Activated T-helper 17 cell treated with anti-CD3 and anti-CD28 coated beads, Interleukin-2, amount 50 U/mL, for 72 hours (primary cell): ENCODE data around the gene SLC1A2. TPM values are rescaled to one million over a fixed set of nuclear protein-coding genes. Genes with fewer than 3 reads are reported as not detected.

ENCODE experiments used
- ATAC-seq: fragments of 150-1000 bp; cut with Tn5 transposase; replicated peaks from 2 replicates; pipeline ENCODE4 v1.10.0; 2021; ENCODE audit warnings: mild to moderate bottlenecking, moderate library complexity
- H3K27ac Mint-ChIP-seq: one replicate; pipeline ENCODE4 v1.8.0; 2022; ENCODE audit warnings: mixed read lengths
- H3K27me3 Mint-ChIP-seq: one replicate; pipeline ENCODE4 v1.8.0; 2022; ENCODE audit warnings: mixed read lengths
- H3K36me3 Mint-ChIP-seq: one replicate; pipeline ENCODE4 v1.8.0; 2022; ENCODE audit warnings: low read depth, mild to moderate bottlenecking, mixed read lengths
- H3K4me1 Mint-ChIP-seq: one replicate; pipeline ENCODE4 v1.8.0; 2022; ENCODE audit warnings: mixed read lengths
- H3K4me3 Mint-ChIP-seq: one replicate; pipeline ENCODE4 v1.8.0; 2022; ENCODE audit warnings: mild to moderate bottlenecking, mixed read lengths
- H3K9me3 Mint-ChIP-seq: one replicate; pipeline ENCODE4 v1.8.0; 2022; ENCODE audit warnings: mixed read lengths
- total RNA-seq, 2 donors: library from RNA; stranded (reverse); gene quantifications; one replicate each; pipeline ENCODE4 v1.2.3, GENCODE V29; 2022

The SLC1A2 gene
- total RNA-seq, 2 donors from 2014 or later: not detected

DNA sequence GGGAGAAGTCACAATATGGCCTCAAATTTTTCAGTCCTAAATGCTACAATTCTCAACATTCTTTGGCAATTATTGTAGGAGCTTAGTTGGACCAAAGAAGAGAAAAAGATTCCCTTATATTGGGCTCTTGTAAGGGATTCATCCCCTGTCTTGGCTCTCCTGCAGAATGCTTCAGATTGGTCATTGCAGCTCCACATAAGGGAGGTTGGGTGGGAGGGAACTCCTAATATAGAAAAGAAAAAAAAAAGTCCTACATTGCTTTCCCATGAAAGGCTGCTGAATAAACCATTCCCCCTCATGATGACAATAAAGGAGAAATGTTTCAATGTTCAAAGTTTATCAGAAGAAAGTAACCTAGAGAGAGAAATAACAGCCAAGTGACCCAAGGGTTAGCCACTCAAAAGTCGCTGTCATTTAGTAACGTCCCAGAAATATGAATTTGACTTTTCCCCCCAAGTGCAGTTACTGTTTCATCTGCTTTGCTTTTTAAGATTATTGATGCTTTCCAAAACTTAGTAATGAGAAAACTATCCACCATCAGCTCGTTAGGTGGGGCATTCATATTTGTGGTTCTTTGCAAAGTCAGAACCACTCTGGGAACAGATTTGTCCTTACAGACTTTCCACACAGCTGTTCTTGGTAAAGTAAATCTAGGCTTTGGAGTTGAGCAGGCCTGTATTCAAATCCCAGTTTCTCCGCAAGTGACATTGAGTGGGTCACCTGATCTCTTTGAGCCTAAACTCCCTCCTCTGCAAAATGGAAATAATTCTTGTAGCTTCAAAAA is 5.0 kb upstream of the SLC1A2 start:
- H3K36me3 Mint-ChIP-seq: no peaks in the 10 kb centered on the region
- H3K9me3 Mint-ChIP-seq: no peaks in the 10 kb centered on the region
- no peaks in the 10 kb centered on the region for H3K4me1 Mint-ChIP-seq
- no peak for ATAC-seq
- no peak overlapping the region for H3K27ac Mint-ChIP-seq
- H3K4me3 Mint-ChIP-seq: no peak overlapping the region
- H3K27me3 Mint-ChIP-seq: peaks cover 73% of the 10 kb centered on the region

DNA sequence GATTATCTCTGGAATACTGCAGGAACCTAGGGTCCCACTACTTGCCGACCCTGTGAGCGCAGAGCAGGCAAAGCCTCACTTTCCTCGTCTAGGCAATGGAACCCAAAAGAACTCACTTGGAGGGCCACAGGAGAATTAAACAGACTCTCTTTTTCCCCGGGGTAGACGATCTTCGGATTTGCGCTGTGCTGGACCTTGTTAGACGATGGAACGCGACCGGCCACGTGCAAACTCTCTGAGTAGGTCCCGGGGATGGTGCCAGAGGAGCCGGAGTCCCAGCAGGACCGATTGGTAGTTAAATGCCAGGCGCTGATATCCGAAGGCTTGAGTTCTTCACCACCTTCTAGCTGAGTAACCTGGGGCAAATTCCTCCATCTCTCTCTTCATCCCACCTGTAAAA is 1.0 kb upstream of the SLC1A2 start:
- no peaks in the 10 kb centered on the region for H3K9me3 Mint-ChIP-seq
- peaks cover 71% of the 10 kb centered on the region for H3K27me3 Mint-ChIP-seq
- H3K4me1 Mint-ChIP-seq: peaks cover 5% of the 10 kb centered on the region
- H3K27ac Mint-ChIP-seq: no peak overlapping the region
- H3K4me3 Mint-ChIP-seq: peak overlapping the region; percentile 37
- ATAC-seq: no peak
- H3K36me3 Mint-ChIP-seq: no peaks in the 10 kb centered on the region

DNA sequence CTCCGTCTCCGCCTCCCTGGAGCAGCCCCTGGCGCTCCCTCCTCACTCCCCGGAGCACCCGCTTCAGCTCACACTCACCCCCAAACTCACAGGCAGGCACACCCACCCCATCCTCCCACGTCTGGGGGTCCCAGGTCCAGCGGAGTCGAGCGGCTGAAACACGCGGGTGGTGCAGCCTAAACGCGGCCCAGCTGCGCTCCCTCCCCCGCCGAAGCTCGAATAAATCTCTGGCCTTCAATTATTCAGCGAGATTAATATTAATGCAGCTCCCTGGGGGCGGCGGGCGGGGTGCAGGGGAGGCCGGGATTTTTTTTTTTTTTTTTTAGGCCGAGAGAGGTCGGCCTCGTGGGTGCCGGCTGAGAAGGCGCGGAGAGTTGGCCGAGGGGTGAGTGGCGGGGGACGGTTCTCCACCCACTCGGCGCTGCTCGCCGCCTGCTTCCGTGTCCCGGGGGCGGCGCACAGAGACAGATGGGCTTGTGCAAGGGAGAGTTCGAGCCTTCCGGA is 524 bp upstream of the SLC1A2 start:
- ATAC-seq: no peak
- Mint-ChIP-seq H3K36me3 (no peaks in the 10 kb centered on the region), H3K9me3 (no peaks in the 10 kb centered on the region), H3K4me3 (peak overlapping the region; percentile 37), H3K27me3 (peaks cover 72% of the 10 kb centered on the region), H3K4me1 (peaks cover 5% of the 10 kb centered on the region), H3K27ac (no peak overlapping the region)

DNA sequence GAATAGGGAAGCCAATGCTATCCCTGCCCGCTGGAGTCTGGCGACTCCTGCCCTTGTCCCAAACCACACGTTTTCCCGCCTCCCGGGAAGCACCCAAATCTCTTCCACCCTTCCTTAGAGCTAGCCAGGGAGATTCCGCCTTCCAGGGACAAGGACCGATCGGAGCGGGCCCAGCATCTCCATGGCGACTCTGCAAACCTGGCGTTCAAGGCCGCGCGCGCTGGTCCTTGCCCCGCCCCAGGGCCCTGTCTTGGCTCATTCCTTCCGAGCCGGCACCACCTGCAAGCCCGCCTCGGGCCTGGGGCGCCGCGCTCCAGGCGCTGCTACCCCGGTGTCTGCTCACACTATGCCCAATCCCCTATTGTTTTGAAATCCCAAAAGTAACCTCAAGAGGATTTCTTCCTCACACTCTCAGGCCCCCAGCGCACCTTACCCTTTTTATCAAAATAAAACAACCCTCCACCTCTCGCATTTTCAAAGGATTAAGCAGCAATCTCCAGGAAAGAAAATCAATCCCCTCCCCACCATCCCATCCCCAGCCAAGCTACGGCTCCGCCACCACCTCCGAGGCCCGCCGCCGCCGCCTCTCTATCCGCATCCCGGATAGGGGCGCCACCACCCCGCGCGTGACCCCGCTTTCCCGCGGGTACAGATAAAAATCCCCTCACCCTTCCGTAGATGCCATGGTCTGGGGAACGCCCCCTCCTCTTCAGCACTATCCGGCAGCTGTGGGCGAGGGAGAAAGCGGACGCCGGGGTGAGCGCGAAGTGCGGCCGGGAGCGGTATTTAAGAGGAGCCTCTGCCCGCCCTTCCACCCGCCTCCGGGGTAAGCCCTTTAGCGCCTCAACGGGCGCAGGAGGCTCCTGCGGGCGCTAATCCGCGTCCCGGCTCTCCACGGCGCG is 825 bp downstream of the SLC1A2 start:
- Mint-ChIP-seq H3K4me1 (peaks cover 5% of the 10 kb centered on the region), H3K27ac (no peak overlapping the region)
- no peak for ATAC-seq

DNA sequence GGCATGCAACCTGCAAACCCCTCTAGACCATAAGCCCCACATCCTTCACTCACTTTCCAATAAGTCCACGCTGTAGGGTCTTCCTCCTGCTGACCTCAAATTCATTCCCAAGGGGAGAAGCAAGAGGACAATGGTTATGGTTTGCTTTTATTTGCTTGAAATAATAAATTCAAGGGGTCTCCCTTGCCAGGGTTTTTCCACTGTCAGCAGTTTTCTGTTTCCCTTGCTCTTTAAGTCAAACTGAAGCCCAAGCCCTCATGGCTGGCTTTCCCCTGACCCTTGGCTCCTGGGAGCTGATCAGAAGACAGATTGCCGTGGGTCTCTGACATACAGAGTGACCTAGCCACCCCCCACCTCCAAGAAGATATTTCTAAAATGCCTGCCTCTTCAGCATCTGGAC is 3.9 kb downstream of the SLC1A2 start:
- H3K9me3 Mint-ChIP-seq: no peaks in the 10 kb centered on the region
- peaks cover 5% of the 10 kb centered on the region for H3K4me1 Mint-ChIP-seq
- ATAC-seq: no peak

More for the DNA sequence above, 825 bp downstream of the SLC1A2 start:
- Mint-ChIP-seq H3K27me3 (peaks cover 79% of the 10 kb centered on the region), H3K36me3 (no peaks in the 10 kb centered on the region), H3K9me3 (no peaks in the 10 kb centered on the region), H3K4me3 (peak overlapping the region; percentile 65)

DNA sequence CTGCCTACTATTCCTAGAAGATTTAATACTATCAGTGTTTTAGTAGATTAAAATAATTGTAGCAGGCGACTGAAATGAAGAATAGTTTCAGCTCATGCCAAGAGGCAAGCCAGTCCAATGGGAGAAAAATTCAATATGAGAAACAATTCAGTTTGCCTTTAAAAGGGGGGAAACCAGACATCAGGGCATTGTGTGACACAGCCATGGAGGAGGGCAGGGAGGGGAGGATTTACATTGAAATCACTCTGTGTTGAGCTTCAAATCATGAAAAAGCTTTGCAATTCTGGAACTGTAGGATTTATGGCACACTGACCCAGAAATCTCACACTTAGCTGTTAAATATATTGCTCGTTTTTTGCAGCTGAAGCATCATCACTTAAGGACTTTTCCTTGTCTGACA is 4.6 kb downstream of the SLC1A2 start:
- H3K4me1 Mint-ChIP-seq: peaks cover 5% of the 10 kb centered on the region
- no peaks in the 10 kb centered on the region for H3K36me3 Mint-ChIP-seq
- H3K27ac Mint-ChIP-seq: no peak overlapping the region
- H3K27me3 Mint-ChIP-seq: peaks cover 55% of the 10 kb centered on the region
- H3K4me3 Mint-ChIP-seq: no peak overlapping the region
- no peaks in the 10 kb centered on the region for H3K9me3 Mint-ChIP-seq
- no peak for ATAC-seq

More for the DNA sequence above, 3.9 kb downstream of the SLC1A2 start:
- Mint-ChIP-seq H3K4me3 (no peak overlapping the region), H3K36me3 (no peaks in the 10 kb centered on the region), H3K27ac (no peak overlapping the region), H3K27me3 (peaks cover 58% of the 10 kb centered on the region)

DNA sequence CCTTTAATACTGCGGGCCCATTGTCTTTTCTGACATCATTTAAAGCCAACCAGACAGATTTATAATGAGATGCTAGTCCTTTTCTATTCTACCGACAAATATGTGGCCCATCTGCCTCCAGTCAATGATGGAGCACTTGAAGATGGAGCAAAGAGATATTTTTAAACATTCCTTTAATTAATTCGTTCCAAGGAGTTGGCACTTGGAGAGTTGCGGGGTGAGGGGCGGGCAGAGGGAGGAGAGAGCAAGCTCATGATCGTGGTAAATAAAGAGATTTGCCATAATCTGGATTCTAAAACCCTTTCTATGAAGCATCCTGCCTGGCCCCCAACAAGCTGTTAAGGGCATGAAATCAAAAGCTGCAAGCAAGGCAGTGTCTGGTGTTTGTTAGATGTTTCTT is 5.0 kb downstream of the SLC1A2 start:
- no peak for ATAC-seq
- Mint-ChIP-seq H3K9me3 (no peaks in the 10 kb centered on the region), H3K27ac (no peak overlapping the region), H3K36me3 (no peaks in the 10 kb centered on the region), H3K4me3 (no peak overlapping the region), H3K4me1 (peaks cover 5% of the 10 kb centered on the region), H3K27me3 (peaks cover 55% of the 10 kb centered on the region)

DNA sequence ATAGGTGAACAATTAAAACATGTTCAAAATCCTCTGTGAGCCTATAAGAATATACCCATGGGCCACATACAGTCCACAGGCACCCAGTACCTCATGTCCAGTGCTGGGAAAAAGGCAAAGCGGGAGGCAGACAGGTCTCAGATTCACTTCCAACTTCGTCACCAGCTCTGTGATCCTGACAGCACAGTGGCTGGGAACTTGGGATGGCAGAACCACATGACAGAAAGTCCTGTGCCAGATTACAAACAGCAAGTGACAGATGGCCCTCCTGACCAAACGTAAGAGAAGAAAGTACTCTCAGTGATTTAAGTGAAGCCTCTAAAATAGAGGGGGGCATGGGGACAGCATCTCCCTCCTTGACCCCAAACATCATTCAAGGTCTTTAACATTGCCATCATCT is 5.8 kb downstream of the SLC1A2 start:
- peaks cover 53% of the 10 kb centered on the region for H3K27me3 Mint-ChIP-seq
- H3K4me3 Mint-ChIP-seq: no peak overlapping the region
- no peak for ATAC-seq
- H3K4me1 Mint-ChIP-seq: peaks cover 3% of the 10 kb centered on the region
- H3K36me3 Mint-ChIP-seq: no peaks in the 10 kb centered on the region
- H3K9me3 Mint-ChIP-seq: no peaks in the 10 kb centered on the region
- no peak overlapping the region for H3K27ac Mint-ChIP-seq

DNA sequence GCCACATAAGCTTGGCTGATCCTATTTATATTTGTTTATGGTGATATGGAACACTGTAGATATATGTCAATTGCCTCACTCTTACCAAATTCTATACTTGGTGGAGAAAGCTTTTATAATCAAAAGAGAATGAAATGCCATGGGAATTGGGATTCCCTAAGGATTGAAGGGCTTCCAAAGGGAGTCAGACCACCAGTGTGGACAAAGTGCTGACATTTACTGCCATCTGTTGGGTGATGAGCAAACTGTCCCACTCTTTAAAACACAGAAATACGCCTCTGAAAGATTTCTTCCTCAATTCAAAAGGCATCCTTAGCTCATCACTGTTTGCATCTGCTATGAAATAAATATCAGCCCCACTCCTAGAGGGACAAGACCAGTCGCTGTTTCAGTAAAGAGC is 7.1 kb downstream of the SLC1A2 start:
- Mint-ChIP-seq H3K27ac (no peak overlapping the region), H3K4me3 (no peak overlapping the region), H3K4me1 (no peaks in the 10 kb centered on the region), H3K36me3 (no peaks in the 10 kb centered on the region), H3K27me3 (peaks cover 40% of the 10 kb centered on the region), H3K9me3 (no peaks in the 10 kb centered on the region)
- ATAC-seq: no peak

DNA sequence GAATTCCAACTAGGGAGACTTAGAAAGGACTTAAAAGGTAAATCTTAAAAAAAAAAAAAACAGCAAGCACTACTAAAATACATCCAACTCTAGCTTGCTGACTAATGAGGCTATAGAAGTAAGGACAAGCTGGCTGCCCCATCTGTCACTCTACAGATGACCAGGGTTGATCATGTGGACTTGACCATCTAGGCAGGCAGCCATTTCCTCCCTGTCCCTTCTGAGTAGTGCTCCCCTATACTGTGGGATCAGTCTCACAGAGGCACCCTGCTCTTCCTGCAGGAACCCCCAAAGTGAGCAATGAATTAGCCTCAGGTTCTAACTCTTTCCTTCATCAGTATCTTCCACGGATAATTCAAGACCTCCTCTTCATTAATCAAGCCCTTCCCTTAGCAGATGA is 12.3 kb downstream of the SLC1A2 start:
- Mint-ChIP-seq H3K27ac (no peak overlapping the region), H3K4me1 (no peaks in the 10 kb centered on the region), H3K9me3 (no peaks in the 10 kb centered on the region), H3K4me3 (no peak overlapping the region), H3K27me3 (peaks cover 10% of the 10 kb centered on the region), H3K36me3 (no peaks in the 10 kb centered on the region)
- ATAC-seq: no peak

DNA sequence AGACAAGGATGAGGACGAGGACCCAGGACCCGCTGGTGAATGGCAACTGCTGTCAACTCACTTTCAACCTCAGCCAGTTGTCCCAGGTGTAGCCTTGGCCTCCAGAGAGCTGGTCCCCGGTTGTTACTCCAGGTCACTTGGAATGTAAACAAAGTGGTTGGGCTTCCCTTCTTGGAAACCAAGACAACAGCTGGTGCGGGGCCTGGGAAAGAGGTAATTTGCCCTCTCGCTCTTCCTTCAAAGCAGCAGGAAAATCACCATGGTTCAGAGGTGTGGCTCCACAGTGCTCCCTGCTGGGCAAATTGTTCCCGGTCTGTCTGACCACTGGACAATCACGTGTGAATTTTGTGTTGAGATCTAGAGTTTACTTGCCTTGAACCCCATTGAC is 15.0 kb downstream of the SLC1A2 start:
- Mint-ChIP-seq H3K36me3 (no peaks in the 10 kb centered on the region), H3K9me3 (no peaks in the 10 kb centered on the region), H3K4me3 (no peak overlapping the region), H3K4me1 (no peaks in the 10 kb centered on the region), H3K27ac (no peak overlapping the region), H3K27me3 (peaks cover 4% of the 10 kb centered on the region)
- ATAC-seq: no peak

DNA sequence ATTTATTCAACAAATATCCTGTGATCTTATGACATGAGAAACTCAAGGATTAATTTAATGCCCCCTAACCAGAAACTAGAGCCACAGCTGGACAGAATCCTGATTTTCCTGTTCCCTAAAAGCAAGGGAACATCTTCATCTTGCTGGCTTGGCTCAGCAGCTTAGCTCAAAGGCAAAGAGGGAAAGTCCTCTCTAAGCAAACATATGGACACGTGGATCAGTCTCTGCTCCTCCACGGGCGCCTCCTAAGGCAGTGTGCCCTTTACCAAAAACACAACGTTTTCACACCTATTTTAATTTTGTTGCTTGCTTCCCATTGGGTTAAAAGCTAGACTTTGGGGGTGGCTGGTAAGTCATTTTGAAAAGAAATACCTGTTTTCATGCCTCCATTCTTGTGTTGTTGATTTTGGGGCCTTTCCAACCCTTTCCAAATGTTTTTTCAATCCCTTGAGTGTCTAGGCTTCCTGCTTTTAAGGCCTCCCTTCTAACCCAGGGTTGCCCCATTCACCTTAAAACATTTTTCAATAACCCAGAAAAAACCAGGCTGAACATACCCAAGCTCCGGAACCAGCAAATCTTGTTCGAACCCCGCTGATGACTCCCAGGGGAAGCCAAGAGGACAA is 15.5 kb downstream of the SLC1A2 start:
- Mint-ChIP-seq H3K36me3 (no peaks in the 10 kb centered on the region), H3K4me3 (no peak overlapping the region), H3K27me3 (peaks cover 8% of the 10 kb centered on the region), H3K9me3 (no peaks in the 10 kb centered on the region), H3K27ac (no peak overlapping the region), H3K4me1 (no peaks in the 10 kb centered on the region)
- ATAC-seq: no peak

DNA sequence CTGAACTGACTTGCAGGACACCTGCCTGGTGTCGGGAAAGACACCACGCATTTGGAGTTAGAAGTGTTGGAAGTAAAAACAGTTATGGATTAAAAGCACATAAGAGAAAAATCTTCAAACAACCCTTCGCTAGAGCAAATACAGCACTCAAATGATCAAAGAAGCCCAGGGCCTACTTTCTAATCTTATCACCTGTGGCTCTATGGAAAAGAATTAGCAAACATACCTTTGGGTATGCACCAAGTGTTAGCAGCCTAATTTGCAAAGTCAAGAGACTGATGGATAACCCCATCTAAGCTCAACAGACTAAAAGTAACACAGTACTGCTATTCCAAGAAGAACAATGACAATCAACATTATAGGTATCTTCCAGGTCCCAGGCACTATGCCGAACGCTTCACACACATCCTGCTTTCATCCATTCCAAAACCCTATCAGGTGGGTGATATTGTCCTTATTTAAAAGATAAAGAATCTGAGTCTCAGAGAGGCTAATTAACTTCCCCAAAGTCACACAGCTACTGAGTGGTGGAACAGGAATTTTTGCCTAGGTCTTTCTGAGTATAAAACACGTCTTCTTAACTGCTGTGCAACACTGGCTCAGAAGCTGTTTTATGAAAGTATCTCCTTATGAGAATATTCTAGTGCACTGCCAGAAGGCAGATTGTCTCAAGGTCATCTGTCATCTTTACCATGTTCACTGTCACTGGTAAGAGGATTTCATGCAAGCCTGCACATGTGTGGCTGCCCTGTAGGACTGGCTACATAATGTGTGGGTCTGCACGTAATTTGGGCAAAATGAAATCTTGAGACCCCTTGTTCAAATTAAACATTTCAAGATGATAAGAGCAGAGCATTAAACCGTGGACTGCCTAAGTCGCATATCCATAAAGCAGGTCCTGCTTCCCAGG is 16.4 kb downstream of the SLC1A2 start:
- Mint-ChIP-seq H3K27me3 (peaks cover 11% of the 10 kb centered on the region), H3K9me3 (no peaks in the 10 kb centered on the region), H3K36me3 (no peaks in the 10 kb centered on the region), H3K4me3 (no peak overlapping the region), H3K4me1 (no peaks in the 10 kb centered on the region), H3K27ac (no peak overlapping the region)
- ATAC-seq: no peak

DNA sequence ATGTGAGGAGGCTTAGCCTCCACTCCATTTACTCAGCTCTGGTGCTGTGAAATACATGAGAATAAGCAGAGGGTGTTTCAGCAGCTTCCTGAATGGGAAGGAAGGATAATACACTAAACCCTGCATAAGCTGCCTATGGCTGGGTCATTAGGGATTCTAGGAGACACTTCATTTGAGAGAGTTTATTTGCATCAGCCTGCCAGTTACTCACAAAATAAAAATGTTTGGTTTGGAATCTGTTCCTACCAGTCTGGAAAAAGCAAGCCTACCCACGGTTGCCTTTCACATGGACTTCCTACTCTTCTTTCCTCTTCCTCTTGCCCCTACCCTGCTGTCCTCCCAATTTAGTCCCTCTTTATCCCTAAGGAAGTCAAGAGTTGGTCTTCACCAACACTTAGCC is 20.5 kb downstream of the SLC1A2 start:
- H3K36me3 Mint-ChIP-seq: no peaks in the 10 kb centered on the region
- H3K4me1 Mint-ChIP-seq: no peaks in the 10 kb centered on the region
- peaks cover 9% of the 10 kb centered on the region for H3K27me3 Mint-ChIP-seq
- H3K27ac Mint-ChIP-seq: no peak overlapping the region
- no peak for ATAC-seq
- H3K9me3 Mint-ChIP-seq: no peaks in the 10 kb centered on the region
- no peak overlapping the region for H3K4me3 Mint-ChIP-seq
